PC-9 (cell line): Measurements from ENCODE around the gene CMIP. TPM values are rescaled to one million over a fixed set of nuclear protein-coding genes. Genes with fewer than 3 reads are reported as not detected.
A peak's percentile ranks its signal among the peaks of the same experiment; 100 is the strongest.

Source experiments
- BruUV-seq: library from RNA; stranded (reverse); fragments of 400-500 nt; replicated peaks from 2 replicates; lab custom pipeline; 2021; lab: Mats Ljungman, UMichigan
- CTCF ChIA-PET: fragments of 300-600 bp; sonication (Branson Sonifier 250); formaldehyde crosslinking; loops from one replicate; lab custom pipeline; 2022; ENCODE audit warnings: antibody characterized with exemption; lab: Charles Lee
- POLR2A ChIA-PET: fragments of 300-600 bp; sonication (Branson Sonifier 250); formaldehyde crosslinking; loops from one replicate; lab custom pipeline; 2022; ENCODE audit warnings: antibody characterized with exemption; ENCODE audit not compliant: unreplicated experiment; lab: Charles Lee
- DNase-seq, 2 experiments: peaks; one replicate each; pipeline versions ENCODE4 v3.0.0 to v3.0.0-alpha.2; 2015 to 2022; ENCODE audit warnings: mixed read lengths in 1 of 2
- H2AFZ ChIP-seq: fragments of 200-600 bp; sonication (generic); 2 replicates; pipeline ENCODE4 v1.8.1; 2017; ENCODE audit warnings: antibody characterized with exemption
- H3F3A ChIP-seq: fragments of 200-600 bp; sonication (generic); 2 replicates; pipeline ENCODE4 v1.8.1; 2017; ENCODE audit warnings: antibody characterized with exemption, mild to moderate bottlenecking, low read depth; ENCODE audit not compliant: insufficient read depth
- H3K27ac ChIP-seq: fragments of 200-600 bp; sonication (generic); 2 replicates; pipeline ENCODE4 v1.6.1; 2016; ENCODE audit warnings: mixed run types
- H3K27me3 ChIP-seq: fragments of 200-600 bp; sonication (generic); 2 replicates; pipeline ENCODE4 v1.6.1; 2016; ENCODE audit warnings: low read depth, mixed run types; ENCODE audit not compliant: insufficient read depth
- H3K36me3 ChIP-seq: fragments of 200-600 bp; sonication (generic); 2 replicates; pipeline ENCODE4 v1.6.1; 2016; ENCODE audit warnings: low read depth, mixed run types
- H3K4me1 ChIP-seq: fragments of 200-600 bp; sonication (generic); replicated peaks from 2 replicates; pipeline ENCODE4 v1.6.1; 2016; ENCODE audit warnings: mixed run types; ENCODE audit not compliant: insufficient read depth
- H3K4me2 ChIP-seq: fragments of 200-600 bp; sonication (generic); 2 replicates; pipeline ENCODE4 v1.6.1; 2017; ENCODE audit warnings: mixed run types
- H3K4me3 ChIP-seq: fragments of 200-600 bp; sonication (generic); 2 replicates; pipeline ENCODE4 v1.6.1; 2016; ENCODE audit warnings: mixed run types
- H3K79me2 ChIP-seq: fragments of 200-600 bp; sonication (generic); 2 replicates; pipeline ENCODE4 v1.6.1; 2017; ENCODE audit warnings: low read depth, mixed run types
- H3K9me2 ChIP-seq: fragments of 200-600 bp; sonication (generic); 2 replicates; pipeline ENCODE4 v1.8.1; 2017; ENCODE audit warnings: mild to moderate bottlenecking; ENCODE audit not compliant: insufficient read depth
- H3K9me3 ChIP-seq: fragments of 200-600 bp; sonication (generic); 2 replicates; pipeline ENCODE4 v1.8.1; 2016; ENCODE audit warnings: low read depth; ENCODE audit not compliant: insufficient read depth
- H4K20me1 ChIP-seq: fragments of 200-600 bp; sonication (generic); 2 replicates; pipeline ENCODE4 v1.8.1; 2017; ENCODE audit not compliant: insufficient read depth
- EZH2 ChIP-seq: fragments of 200-600 bp; sonication (generic); IDR thresholded peaks from 2 replicates; pipeline ENCODE4 v1.8.0; 2017; ENCODE audit warnings: antibody characterized with exemption, low read depth
- intact Hi-C: fragments of 100-400 bp; cut with micrococcal nuclease; formaldehyde crosslinking; loops from one replicate; pipeline ENCODE4 v1.10.0; 2022; ENCODE audit not compliant: unreplicated experiment
- total RNA-seq: library from RNA; stranded (reverse); gene quantifications from 2 replicates; pipeline ENCODE4 v1.2.3, GENCODE V29; 2021
- TF ChIP-seq, protein P1 (sequence below): fragments of 200-600 bp; sonication (generic); conservative IDR thresholded peaks from 2 replicates; pipeline ENCODE4 v1.6.1; 2017; ENCODE audit warnings: mixed run types, antibody characterized with exemption, mild to moderate bottlenecking, moderate library complexity

Gene CMIP
- total RNA-seq, 1 experiment from 2014 or later: 96.6 TPM

GRCh38 chr16:81578636-81579413, 134.2 kb downstream of the CMIP start:
- Histone ChIP-seq H2AFZ (no peak overlapping the region), H4K20me1 (no peaks in the 10 kb centered on the region), H3K79me2 (peaks cover 76% of the 10 kb centered on the region), H3K27ac (peak overlapping the region; percentile 92), H3K4me1 (peaks cover 46% of the 10 kb centered on the region), H3K9me3 (no peaks in the 10 kb centered on the region), H3K4me3 (no peak overlapping the region), H3K36me3 (no peaks in the 10 kb centered on the region), H3K9me2 (no peaks in the 10 kb centered on the region), H3F3A (peaks cover 35% of the 10 kb centered on the region), H3K4me2 (no peak overlapping the region), H3K27me3 (no peaks in the 10 kb centered on the region)
- ChIA-PET CTCF (no interaction called here), POLR2A (interaction anchor here (0.7 kb wide), 1 partner anchor 109 kb away, joined by 3 read pairs; no protein-coding TSS in a partner anchor)
- no peak for TF ChIP-seq EZH2
- TF ChIP-seq, protein P1, sequence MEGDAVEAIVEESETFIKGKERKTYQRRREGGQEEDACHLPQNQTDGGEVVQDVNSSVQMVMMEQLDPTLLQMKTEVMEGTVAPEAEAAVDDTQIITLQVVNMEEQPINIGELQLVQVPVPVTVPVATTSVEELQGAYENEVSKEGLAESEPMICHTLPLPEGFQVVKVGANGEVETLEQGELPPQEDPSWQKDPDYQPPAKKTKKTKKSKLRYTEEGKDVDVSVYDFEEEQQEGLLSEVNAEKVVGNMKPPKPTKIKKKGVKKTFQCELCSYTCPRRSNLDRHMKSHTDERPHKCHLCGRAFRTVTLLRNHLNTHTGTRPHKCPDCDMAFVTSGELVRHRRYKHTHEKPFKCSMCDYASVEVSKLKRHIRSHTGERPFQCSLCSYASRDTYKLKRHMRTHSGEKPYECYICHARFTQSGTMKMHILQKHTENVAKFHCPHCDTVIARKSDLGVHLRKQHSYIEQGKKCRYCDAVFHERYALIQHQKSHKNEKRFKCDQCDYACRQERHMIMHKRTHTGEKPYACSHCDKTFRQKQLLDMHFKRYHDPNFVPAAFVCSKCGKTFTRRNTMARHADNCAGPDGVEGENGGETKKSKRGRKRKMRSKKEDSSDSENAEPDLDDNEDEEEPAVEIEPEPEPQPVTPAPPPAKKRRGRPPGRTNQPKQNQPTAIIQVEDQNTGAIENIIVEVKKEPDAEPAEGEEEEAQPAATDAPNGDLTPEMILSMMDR: no peak
- BruUV-seq: no TSS peak
- intact Hi-C loops: no loop called here
- DNase-seq: peak in 1 of 2 experiments; percentile 26

GRCh38 chr16:81581107-81581506, 136.5 kb downstream of the CMIP start:
- no peak overlapping the region for H2AFZ ChIP-seq
- BruUV-seq: no TSS peak
- ChIA-PET CTCF (interaction anchor here (0.6 kb wide), 1 partner anchor 48 kb away, joined by 9 read pairs; no protein-coding TSS in a partner anchor), POLR2A (interaction anchor here (0.7 kb wide), 1 partner anchor 36 kb away, joined by 6 read pairs; no protein-coding TSS in a partner anchor)
- TF ChIP-seq EZH2: no peak
- TF ChIP-seq, protein P1: no peak
- DNase-seq: peak; percentile 89 to 100
- intact Hi-C loops: loop anchor here (1.0 to 5.0 kb wide), 6 partner anchors 19 to 176 kb away; no protein-coding TSS in a partner anchor
- H3K27me3 ChIP-seq: no peaks in the 10 kb centered on the region
- H4K20me1 ChIP-seq: no peaks in the 10 kb centered on the region
- H3K4me3 ChIP-seq: no peak overlapping the region; the same call in 1 of the 2 replicates
- peak overlapping the region; percentile 72 for H3K4me2 ChIP-seq
- H3K4me1 ChIP-seq: peaks cover 65% of the 10 kb centered on the region
- no peaks in the 10 kb centered on the region for H3K9me2 ChIP-seq
- H3K27ac ChIP-seq: peak overlapping the region; percentile 92
- peaks cover 78% of the 10 kb centered on the region for H3K79me2 ChIP-seq
- peaks cover 48% of the 10 kb centered on the region for H3F3A ChIP-seq
- H3K9me3 ChIP-seq: no peaks in the 10 kb centered on the region
- peaks cover 9% of the 10 kb centered on the region; the same call in 1 of the 2 replicates for H3K36me3 ChIP-seq

DNA sequence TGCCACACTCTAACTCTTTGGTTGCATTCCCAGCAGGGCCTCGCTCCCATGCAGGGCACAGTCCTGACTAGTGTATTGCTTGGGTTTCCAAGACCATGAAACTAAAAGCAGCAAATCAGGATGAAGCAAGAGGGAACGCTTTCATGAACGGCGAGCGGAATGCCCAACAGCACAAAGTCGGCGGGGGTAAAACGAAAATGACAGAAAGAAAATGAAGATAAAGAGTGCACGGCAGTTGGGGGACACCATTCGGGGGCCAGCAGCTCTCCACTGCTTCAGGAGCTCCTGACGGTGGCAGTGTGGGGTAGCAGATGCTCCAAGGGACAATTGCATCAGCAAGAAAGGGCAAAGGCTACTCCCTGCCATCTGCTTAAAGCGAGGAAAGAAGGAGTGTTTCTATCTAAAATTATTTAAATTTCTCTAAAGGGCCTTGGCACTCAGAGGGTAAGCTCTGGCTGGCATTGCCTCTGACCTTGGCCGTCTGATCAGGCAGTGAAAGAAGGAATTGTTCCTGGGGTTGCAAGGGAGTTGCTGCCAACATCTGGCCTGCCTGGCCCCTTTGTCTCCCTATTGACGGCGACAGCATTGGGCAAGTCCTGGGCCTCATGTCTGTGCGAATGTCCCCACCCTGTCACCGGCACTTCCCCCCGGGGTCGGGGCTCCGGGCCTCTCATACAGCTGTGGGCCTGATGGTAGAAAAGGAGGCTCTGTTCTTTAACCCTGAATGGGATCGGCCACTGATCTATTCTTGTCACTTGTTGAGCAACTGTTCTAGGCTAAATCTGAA, 138.2 kb downstream of the CMIP start:
- intact Hi-C loops: loop anchor here (5.0 kb wide), 1 partner anchor 136 kb away; no protein-coding TSS in a partner anchor
- Histone ChIP-seq H2AFZ (no peak overlapping the region), H3K4me1 (peaks cover 80% of the 10 kb centered on the region), H3K27me3 (no peaks in the 10 kb centered on the region), H3K36me3 (peaks cover 9% of the 10 kb centered on the region; the same call in 1 of the 2 replicates), H3K9me3 (no peaks in the 10 kb centered on the region), H3K4me3 (no peak overlapping the region), H3K9me2 (no peaks in the 10 kb centered on the region), H4K20me1 (peaks cover 6% of the 10 kb centered on the region; the same call in 1 of the 2 replicates), H3F3A (peaks cover 57% of the 10 kb centered on the region), H3K79me2 (peaks cover 85% of the 10 kb centered on the region), H3K27ac (peak overlapping the region; percentile 92; the same call in 1 of the 2 replicates), H3K4me2 (0 out of 2 replicates have a peak overlapping the region, but pooled peaks have one; percentile 72)
- peak in 1 of 2 experiments; percentile 9 for DNase-seq
- CTCF ChIA-PET: no interaction called here
- no TSS peak for BruUV-seq
- no peak for TF ChIP-seq EZH2
- TF ChIP-seq, protein P1: no peak
- POLR2A ChIA-PET: no interaction called here
